Measurements from ENCODE around the gene ZSWIM8.

- TF ChIP-seq EP300 (IDR thresholded peaks at IDR 0.05), result no peak
- TF ChIP-seq, protein P1, sequence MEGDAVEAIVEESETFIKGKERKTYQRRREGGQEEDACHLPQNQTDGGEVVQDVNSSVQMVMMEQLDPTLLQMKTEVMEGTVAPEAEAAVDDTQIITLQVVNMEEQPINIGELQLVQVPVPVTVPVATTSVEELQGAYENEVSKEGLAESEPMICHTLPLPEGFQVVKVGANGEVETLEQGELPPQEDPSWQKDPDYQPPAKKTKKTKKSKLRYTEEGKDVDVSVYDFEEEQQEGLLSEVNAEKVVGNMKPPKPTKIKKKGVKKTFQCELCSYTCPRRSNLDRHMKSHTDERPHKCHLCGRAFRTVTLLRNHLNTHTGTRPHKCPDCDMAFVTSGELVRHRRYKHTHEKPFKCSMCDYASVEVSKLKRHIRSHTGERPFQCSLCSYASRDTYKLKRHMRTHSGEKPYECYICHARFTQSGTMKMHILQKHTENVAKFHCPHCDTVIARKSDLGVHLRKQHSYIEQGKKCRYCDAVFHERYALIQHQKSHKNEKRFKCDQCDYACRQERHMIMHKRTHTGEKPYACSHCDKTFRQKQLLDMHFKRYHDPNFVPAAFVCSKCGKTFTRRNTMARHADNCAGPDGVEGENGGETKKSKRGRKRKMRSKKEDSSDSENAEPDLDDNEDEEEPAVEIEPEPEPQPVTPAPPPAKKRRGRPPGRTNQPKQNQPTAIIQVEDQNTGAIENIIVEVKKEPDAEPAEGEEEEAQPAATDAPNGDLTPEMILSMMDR (IDR thresholded peaks at IDR 0.05), result no peak
- no peak for TF ChIP-seq POLR2AphosphoS5 (IDR thresholded peaks at IDR 0.05)
These were observed 56.3 kb downstream of the ZSWIM8 start for GRCh38 chr10:73841526-73842285.

All from stomach (tissue), 4 donors.